Nephron (organoid): ENCODE measurements around the gene ANKMY1.

Experiments used
- H3K27ac Mint-ChIP-seq, 3 experiments: 2 replicates each; pipeline ENCODE4 v1.8.0; 2020; ENCODE audit warnings: mixed read lengths in 3 of 3, mild to moderate bottlenecking in 2 of 3, moderate library complexity in 1 of 3
- H3K27me3 Mint-ChIP-seq: 2 replicates; pipeline ENCODE4 v1.8.0; 2021; ENCODE audit warnings: low read depth, mild to moderate bottlenecking, moderate library complexity, mixed read lengths
- H3K36me3 Mint-ChIP-seq: 2 replicates; pipeline ENCODE4 v1.8.0; 2020; ENCODE audit warnings: low read depth, mixed read lengths
- H3K4me1 Mint-ChIP-seq: 2 replicates; pipeline ENCODE4 v1.8.0; 2020; ENCODE audit warnings: mixed read lengths
- H3K4me3 Mint-ChIP-seq, 3 experiments: 2 replicates each; pipeline ENCODE4 v1.8.0; 2020; ENCODE audit warnings: mild to moderate bottlenecking in 3 of 3, mixed read lengths in 3 of 3, moderate library complexity in 2 of 3
- H3K9me3 Mint-ChIP-seq: 2 replicates; pipeline ENCODE4 v1.8.0; 2020; ENCODE audit warnings: mixed read lengths
- CTCF ChIP-seq, 3 experiments: fragments of 200-600 bp; sonication (generic); IDR thresholded peaks; one replicate each; pipeline ENCODE4 v1.5.0; 2021; ENCODE audit warnings: antibody characterized with exemption in 3 of 3; ENCODE audit not compliant: unreplicated experiment in 3 of 3

The ANKMY1 gene

GRCh38 chr2:240455647-240456446 is 101.9 kb downstream of the ANKMY1 start:
- H3K9me3 Mint-ChIP-seq: no peaks in the 10 kb centered on the region
- H3K27ac Mint-ChIP-seq: no peak overlapping the region
- TF ChIP-seq CTCF (IDR thresholded peaks at IDR 0.05; ENCODE audit: unreplicated experiment in 3 of 3): no peak
- peak overlapping the region in 2 of 3 experiments; percentile 24 to 48 for H3K4me3 Mint-ChIP-seq
- H3K27me3 Mint-ChIP-seq: peaks cover 20% of the 10 kb centered on the region
- H3K4me1 Mint-ChIP-seq: peaks cover 29% of the 10 kb centered on the region
- no peaks in the 10 kb centered on the region for H3K36me3 Mint-ChIP-seq

GRCh38 chr2:240455272-240455646 is 102.5 kb downstream of the ANKMY1 start:
- H3K9me3 Mint-ChIP-seq: no peaks in the 10 kb centered on the region
- H3K27ac Mint-ChIP-seq: no peak overlapping the region
- H3K36me3 Mint-ChIP-seq: no peaks in the 10 kb centered on the region
- peaks cover 20% of the 10 kb centered on the region for H3K27me3 Mint-ChIP-seq
- H3K4me3 Mint-ChIP-seq: peak overlapping the region; percentile 89 to 91 (median 91)
- H3K4me1 Mint-ChIP-seq: peaks cover 28% of the 10 kb centered on the region
- no peak for TF ChIP-seq CTCF (IDR thresholded peaks at IDR 0.05; ENCODE audit: unreplicated experiment in 3 of 3)

DNA sequence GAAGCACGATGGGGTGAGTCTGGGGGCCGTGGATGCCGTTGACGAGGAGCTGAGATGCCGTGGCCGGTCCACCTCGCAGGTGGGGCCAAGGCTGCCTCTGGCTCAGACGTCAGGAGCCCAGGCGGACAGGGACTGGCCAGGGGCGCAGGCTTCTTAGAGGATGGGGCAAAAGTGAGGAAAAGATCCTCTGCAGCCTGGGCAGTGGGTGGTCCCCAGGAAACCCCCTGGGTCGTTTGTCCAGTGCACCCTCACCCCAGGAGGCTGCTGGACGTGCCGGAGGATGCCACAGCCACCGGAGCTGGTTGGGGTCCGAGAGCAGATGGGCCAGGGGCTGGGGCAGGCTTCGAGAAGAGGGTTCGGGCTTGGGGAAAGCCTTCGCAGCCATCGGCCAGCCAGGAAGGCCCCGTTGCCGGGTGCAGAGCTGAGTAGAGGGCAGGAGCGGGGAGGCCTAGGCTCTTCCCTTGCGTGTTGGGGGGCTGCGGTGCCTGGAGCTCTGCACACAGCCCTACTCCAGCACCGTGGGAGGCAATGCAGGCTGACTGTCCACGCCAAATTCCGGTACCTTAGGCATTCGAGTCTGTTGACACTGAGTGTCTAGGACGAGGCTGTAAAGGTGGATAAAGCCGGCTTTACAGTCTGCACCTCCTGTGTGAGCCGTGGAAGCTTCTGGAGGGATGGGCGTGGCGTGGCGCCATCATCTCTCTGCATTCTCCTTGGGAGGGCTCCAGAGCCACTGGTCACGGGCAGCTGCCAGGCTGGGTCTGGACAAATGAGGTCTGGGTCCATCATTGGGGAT is 103.5 kb downstream of the ANKMY1 start:
- TF ChIP-seq CTCF (IDR thresholded peaks at IDR 0.05; ENCODE audit: unreplicated experiment in 3 of 3): no peak
- no peaks in the 10 kb centered on the region for H3K36me3 Mint-ChIP-seq
- peaks cover 37% of the 10 kb centered on the region for H3K4me1 Mint-ChIP-seq
- H3K4me3 Mint-ChIP-seq: peak overlapping the region; percentile 89 to 91 (median 91)
- H3K27ac Mint-ChIP-seq: peak overlapping the region in 2 of 3 experiments; percentile 9 to 72
- peaks cover 20% of the 10 kb centered on the region for H3K27me3 Mint-ChIP-seq
- no peaks in the 10 kb centered on the region for H3K9me3 Mint-ChIP-seq

DNA sequence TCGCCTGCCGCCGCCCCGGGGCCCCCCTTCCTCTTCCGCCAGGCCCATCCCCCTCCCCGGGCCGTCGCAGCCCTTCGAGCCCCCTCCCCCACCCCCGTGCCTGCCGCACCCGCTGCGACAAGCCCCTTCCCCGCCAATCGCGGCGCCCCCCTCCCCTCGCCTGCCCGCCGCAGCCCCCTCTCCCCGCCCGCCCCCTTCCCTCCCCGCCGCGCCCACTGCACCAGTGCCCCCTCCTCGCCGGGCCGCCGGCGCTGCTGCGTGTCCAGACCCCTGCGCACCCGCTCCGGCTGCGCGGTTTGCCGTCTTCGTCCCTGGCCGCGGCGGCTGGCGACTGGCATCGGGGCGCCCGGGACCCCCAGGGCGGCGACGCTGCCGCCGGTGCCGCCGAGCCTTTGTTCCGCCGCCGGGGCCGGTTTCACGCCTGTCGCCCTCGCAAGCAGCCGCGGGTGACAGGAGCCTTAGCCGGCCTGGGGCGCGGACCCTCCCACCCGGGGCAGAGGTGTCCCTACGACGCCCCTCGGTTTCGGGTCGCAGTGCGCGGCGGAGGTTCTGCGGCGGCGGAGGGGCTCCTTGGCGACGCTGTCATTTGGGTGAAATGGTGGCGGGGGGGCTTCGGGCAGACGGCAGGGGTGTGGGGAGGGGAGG is 104.2 kb downstream of the ANKMY1 start:
- no peak for TF ChIP-seq CTCF (IDR thresholded peaks at IDR 0.05; ENCODE audit: unreplicated experiment in 3 of 3)
- Mint-ChIP-seq H3K36me3 (no peaks in the 10 kb centered on the region), H3K4me3 (peak overlapping the region; percentile 89 to 91 (median 91)), H3K9me3 (no peaks in the 10 kb centered on the region), H3K27ac (peak overlapping the region in 1 of 3 experiments; percentile 72), H3K4me1 (peaks cover 37% of the 10 kb centered on the region), H3K27me3 (peaks cover 20% of the 10 kb centered on the region)

DNA sequence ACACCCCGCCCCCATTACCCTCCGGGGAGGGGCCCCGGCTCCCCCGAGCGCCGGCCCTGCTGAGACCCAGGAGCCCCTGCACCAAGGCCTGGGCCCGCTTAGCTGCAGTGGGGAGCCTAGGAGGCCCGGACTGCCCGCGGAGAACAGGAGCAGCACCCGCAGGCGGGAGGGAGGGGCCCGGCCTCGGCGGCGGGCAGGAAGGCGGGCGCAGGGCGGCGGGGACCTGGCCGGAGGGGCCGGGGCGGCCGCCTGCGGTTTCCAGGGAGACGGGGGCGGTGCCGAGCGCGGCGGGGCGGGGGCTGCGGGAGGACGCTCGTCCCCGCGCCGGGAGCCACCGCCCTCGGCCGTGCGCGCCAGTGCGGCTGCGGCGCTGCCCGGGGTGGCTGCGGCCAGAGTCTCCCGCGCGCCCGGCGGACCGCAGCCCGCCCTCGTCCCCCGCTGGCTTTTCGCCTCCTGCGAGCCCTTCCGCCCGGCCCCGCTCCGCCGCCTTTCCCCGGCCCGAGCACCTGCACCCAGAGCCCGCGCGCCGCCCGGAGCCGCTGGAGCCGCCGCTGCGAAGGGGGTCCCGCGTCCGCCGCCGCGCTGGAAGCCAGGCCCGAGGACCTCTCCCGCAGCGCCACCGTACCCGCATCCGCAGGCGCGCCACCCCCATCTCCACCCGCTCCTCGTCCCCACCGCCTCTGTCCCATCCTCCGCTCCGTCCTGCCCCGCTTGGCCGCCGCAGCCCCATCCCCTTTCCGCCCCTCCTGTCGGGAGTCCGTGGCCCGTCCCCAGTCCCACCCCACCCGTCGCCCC is 105.1 kb downstream of the ANKMY1 start:
- Mint-ChIP-seq H3K4me3 (peak overlapping the region; percentile 84 to 85 (median 84)), H3K9me3 (no peaks in the 10 kb centered on the region), H3K27ac (no peak overlapping the region), H3K36me3 (no peaks in the 10 kb centered on the region), H3K27me3 (peaks cover 20% of the 10 kb centered on the region), H3K4me1 (peaks cover 32% of the 10 kb centered on the region)
- no peak for TF ChIP-seq CTCF (IDR thresholded peaks at IDR 0.05; ENCODE audit: unreplicated experiment in 3 of 3)
